Adipose tissue (tissue), 3 donors: ENCODE measurements around the gene PPP1R1C. TPM values are rescaled to one million over a fixed set of nuclear protein-coding genes. Genes with fewer than 3 reads are reported as not detected.

Experiments used
- H3K27ac ChIP-seq: one replicate; pipeline ENCODE4 v1.5.1; 2013; ENCODE audit warnings: low read depth, low read length
- WGBS, 3 donors: extraction: QIAGEN DNeasy Blood & Tissue Kit; methylation state at CpG; one replicate each; pipeline ENCODE4 v1.1.7; 2013; 5-methylcytosine and 5-hydroxymethylcytosine counted together
- polyA plus RNA-seq, 3 donors: library from polyadenylated mRNA; stranded (reverse); fragments of 200-250 nt; gene quantifications; one replicate each; pipeline ENCODE4 v1.2.3, GENCODE V29; 2013
- donor health status: healthy with polysubstance abuse.
- donor health status: Bipolar disorder and iron deficiency.
- donor health status: healthy.

PPP1R1C gene
- polyA plus RNA-seq, 3 donors, result 0.28 to 0.85 (median 0.45) TPM

- 91 to 96% (median 95%) methylated on average over 3 of the region's 3 CpGs for whole genome bisulfite sequencing, 3 donors
These were observed 88.0 kb downstream of the PPP1R1C start for GRCh38 chr2:182073613-182074012.

GRCh38 chr2:182077023-182077422, 91.4 kb downstream of the PPP1R1C start:
- 72 to 75% (median 72%) methylated on average over 5 of the region's 5 CpGs for WGBS, 3 donors
- H3K27ac ChIP-seq, result no peak overlapping the region

More at GRCh38 chr2:182073613-182074012, 88.0 kb downstream of the PPP1R1C start:
- H3K27ac ChIP-seq, result no peak overlapping the region

GRCh38 chr2:182077448-182078142, 91.9 kb downstream of the PPP1R1C start:
- WGBS, 3 donors, result 57 to 60% (median 59%) methylated on average over 11 of the region's 11 CpGs
- H3K27ac ChIP-seq, result no peak overlapping the region

GRCh38 chr2:182078988-182079602, 93.4 kb downstream of the PPP1R1C start:
- 71 to 89% (median 82%) methylated on average over 3 of the region's 3 CpGs for WGBS, 3 donors
- no peak overlapping the region for H3K27ac ChIP-seq

- 69 to 94% (median 83%) methylated on average over 2 of the region's 2 CpGs for WGBS, 3 donors
These were observed 94.8 kb downstream of the PPP1R1C start for GRCh38 chr2:182080493-182080892.

GRCh38 chr2:182081602-182082260, 96.1 kb downstream of the PPP1R1C start:
- 23 to 69% (median 51%) methylated on average over 4 of the region's 4 CpGs for WGBS, 3 donors
- no peak overlapping the region for H3K27ac ChIP-seq

More at GRCh38 chr2:182080493-182080892, 94.8 kb downstream of the PPP1R1C start:
- no peak overlapping the region for H3K27ac ChIP-seq

GRCh38 chr2:182088681-182089320, 103.1 kb downstream of the PPP1R1C start:
- WGBS, 3 donors, result 65 to 85% (median 69%) methylated on average over 3 of the region's 3 CpGs
- H3K27ac ChIP-seq, result no peak overlapping the region

- no peak overlapping the region for H3K27ac ChIP-seq
- 63 to 79% (median 67%) methylated on average over 3 of the region's 3 CpGs for WGBS, 3 donors
These were observed 104.8 kb downstream of the PPP1R1C start for GRCh38 chr2:182090486-182090885.

- 48 to 63% (median 53%) methylated on average over 2 of the region's 2 CpGs for WGBS, 3 donors
- H3K27ac ChIP-seq, result no peak overlapping the region
These were observed 112.0 kb downstream of the PPP1R1C start for GRCh38 chr2:182097571-182098164.

- 61 to 81% (median 78%) methylated on average over 1 of the region's 1 CpG for WGBS, 3 donors
- H3K27ac ChIP-seq, result no peak overlapping the region
These were observed 113.0 kb downstream of the PPP1R1C start for GRCh38 chr2:182098648-182099047.

GRCh38 chr2:182101263-182101662, 115.6 kb downstream of the PPP1R1C start:
- no peak overlapping the region for H3K27ac ChIP-seq

GRCh38 chr2:182103526-182103925, 117.9 kb downstream of the PPP1R1C start:
- 75 to 79% (median 77%) methylated on average over 5 of the region's 5 CpGs for WGBS, 3 donors
- H3K27ac ChIP-seq, result no peak overlapping the region

- 50 to 80% (median 69%) methylated on average over 1 of the region's 1 CpG for WGBS, 3 donors
These were observed 124.7 kb downstream of the PPP1R1C start for GRCh38 chr2:182110347-182110746.

GRCh38 chr2:182113334-182113733, 127.7 kb downstream of the PPP1R1C start:
- no peak overlapping the region for H3K27ac ChIP-seq
- WGBS, 3 donors, result 70 to 79% (median 79%) methylated on average over 3 of the region's 3 CpGs

More at GRCh38 chr2:182110347-182110746, 124.7 kb downstream of the PPP1R1C start:
- H3K27ac ChIP-seq, result no peak overlapping the region

- H3K27ac ChIP-seq, result no peak overlapping the region
These were observed 129.6 kb downstream of the PPP1R1C start for GRCh38 chr2:182115258-182115657.

GRCh38 chr2:182116774-182117173, 131.1 kb downstream of the PPP1R1C start:
- WGBS, 3 donors, result 93 to 95% (median 94%) methylated on average over 2 of the region's 2 CpGs
- no peak overlapping the region for H3K27ac ChIP-seq

- WGBS, 3 donors, result 82 to 100% (median 86%) methylated on average over 1 of the region's 1 CpG
- H3K27ac ChIP-seq, result no peak overlapping the region
These were observed 131.5 kb downstream of the PPP1R1C start for GRCh38 chr2:182117196-182117595.

- no peak overlapping the region for H3K27ac ChIP-seq
- 28 to 61% (median 49%) methylated on average over 3 of the region's 3 CpGs for WGBS, 3 donors
These were observed 143.4 kb downstream of the PPP1R1C start for GRCh38 chr2:182128821-182129707.
